HG02759 (cell line): ENCODE measurements around the gene LRRC49.
"Not testable (repeated sequence)": the region's sequence is repeated elsewhere in the genome, so short reads cannot be mapped to it uniquely, and the experiment has no call there.

Source experiments
- ATAC-seq: cut with Tn5 transposase; IDR thresholded peaks from one replicate; pipeline ENCODE4 v1.9.1; 2021; ENCODE audit warnings: mild to moderate bottlenecking, moderate library complexity; ENCODE audit not compliant: unreplicated experiment

Gene LRRC49

GRCh38 chr15:70974004-70974832, 81.6 kb downstream of the LRRC49 start:
- no peak for ATAC-seq

GRCh38 chr15:70976851-70977250, 84.2 kb downstream of the LRRC49 start:
- no peak for ATAC-seq

GRCh38 chr15:70995383-70995970, 102.9 kb downstream of the LRRC49 start:
- no peak for ATAC-seq

GRCh38 chr15:70998319-70998718, 105.7 kb downstream of the LRRC49 start:
- ATAC-seq = no peak

DNA sequence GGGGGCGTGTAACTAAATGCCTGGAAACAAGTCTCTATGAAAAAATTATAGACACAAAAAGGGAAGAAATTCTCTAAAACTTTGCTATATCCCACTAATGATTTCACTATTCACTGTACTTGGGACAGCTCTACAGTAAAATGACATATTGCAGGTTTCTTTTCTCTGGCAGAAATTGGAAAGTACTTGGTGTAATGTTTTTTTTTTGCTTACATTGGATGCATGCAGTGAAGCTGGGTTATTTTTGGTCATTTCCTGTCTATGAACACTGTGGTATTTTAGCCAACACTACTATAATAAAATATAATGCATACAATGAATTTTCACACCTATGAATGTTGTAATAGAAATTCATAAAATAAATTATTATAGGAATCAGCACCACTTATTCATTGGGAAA, 109.7 kb downstream of the LRRC49 start:
- ATAC-seq = no peak

DNA sequence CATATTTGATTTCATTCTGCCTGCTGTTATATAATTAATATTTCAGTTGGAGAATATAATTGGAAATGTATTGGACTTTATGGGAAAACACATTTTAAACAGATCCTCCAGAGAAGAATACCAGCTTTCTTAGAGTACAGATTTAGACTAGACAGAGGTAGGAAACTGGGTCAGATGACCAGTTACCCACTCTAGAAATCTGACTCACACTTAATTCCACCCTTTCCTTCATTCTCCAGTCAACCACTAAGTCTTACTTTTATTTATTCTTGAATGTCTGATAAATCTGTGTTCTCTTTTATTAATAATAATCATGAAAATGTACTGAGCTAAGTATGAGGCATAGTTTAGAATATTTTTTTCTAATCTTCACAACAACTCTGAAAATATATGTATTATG, 110.7 kb downstream of the LRRC49 start:
- no peak for ATAC-seq

DNA sequence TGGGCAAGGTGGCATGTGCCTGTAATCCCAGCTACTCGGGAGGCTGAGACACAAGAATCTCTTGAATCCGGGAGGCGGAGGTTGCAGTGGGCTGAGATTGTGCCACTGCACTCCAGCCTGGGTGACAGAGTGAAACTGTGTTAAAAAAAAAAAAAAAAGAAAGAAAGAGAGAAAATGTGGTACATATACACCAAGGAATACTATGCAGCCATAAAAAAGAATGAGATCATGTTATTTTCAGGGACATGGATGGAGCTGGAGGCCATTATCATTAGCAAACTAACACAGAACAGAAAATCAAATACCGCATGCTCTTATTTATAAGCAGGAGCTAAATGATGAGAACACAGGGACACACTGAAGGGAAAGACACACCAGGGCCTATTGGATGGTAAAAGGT, 111.9 kb downstream of the LRRC49 start:
- not testable (repeated sequence) for ATAC-seq

DNA sequence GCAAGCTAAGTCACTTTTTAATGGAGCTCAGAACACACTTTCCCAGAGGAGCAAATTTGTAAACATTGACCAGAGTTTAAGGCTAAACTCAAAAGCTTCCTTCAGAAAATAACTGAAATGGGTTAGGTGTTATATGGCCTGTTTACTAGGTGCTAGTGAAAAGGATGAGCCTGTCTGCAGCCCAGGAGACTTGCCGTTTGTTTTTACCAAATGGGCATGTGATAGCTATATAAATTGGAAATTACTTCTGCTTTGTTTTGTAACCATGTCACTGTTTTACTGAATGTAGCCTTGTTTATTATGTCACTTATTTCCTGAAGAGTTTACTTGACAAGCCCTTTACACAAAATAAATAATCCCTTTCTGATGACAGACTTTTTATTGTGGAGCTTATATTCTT, 113.3 kb downstream of the LRRC49 start:
- ATAC-seq = no peak

DNA sequence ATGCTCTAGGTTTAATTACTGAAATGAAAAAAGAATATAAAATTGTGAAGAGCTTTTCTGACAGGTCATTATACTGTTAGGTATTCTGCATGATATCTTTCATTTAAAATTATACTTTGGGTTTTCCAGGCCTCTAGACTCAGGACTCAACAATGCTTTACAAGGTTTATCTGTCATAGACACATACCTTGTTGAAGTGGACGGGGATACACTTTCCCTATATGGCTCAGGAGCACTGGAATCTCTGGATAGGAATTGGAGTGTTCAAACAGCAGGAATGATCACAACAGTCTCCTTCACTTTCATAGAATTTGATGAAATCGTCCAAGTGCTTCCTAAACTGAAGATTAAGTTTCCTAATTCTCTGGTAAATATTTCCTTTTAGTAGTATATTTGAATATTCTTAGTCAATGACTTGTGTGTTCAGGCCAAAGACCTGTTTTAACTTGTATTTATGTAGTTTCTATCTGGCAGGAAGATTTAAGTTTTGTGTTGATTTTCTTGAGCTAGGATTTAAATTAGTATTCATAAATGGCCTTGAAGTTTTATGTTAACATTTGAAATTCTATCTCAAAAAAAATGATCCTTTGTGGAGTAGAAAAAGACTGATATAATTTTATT, 115.7 kb downstream of the LRRC49 start:
- no peak for ATAC-seq

GRCh38 chr15:71010472-71010871, 117.8 kb downstream of the LRRC49 start:
- no peak for ATAC-seq

GRCh38 chr15:71010997-71011396, 118.4 kb downstream of the LRRC49 start:
- ATAC-seq = no peak

DNA sequence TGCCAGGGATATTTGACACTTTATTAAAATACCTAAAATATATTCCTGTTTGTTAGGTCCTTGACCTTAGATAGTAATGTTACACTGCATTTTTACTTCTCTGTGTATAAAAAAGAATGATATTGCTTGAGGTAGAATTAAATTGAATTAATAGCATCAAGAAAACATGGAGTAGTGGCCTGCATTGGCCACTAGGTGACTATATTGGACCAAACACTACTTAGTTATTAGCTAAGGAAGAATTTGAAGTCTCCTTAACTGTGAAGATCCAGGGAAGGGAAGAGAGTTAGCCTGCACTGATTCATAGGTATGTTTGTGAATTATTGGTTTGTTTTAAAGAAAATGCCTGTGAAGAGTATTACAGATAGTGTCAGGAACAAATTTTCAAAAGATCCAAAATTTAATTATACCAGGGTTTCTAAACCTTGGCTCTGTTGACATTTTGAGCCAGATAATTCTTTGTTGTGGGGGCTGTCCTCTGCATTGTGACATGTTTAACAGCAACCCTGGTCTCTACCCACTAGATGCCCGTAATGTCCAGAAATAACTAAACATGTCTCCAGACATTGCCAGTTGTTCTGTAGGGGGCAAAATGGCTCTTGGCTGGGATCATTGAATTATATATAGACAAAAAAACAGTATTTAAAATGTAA, 119.0 kb downstream of the LRRC49 start:
- no peak for ATAC-seq

DNA sequence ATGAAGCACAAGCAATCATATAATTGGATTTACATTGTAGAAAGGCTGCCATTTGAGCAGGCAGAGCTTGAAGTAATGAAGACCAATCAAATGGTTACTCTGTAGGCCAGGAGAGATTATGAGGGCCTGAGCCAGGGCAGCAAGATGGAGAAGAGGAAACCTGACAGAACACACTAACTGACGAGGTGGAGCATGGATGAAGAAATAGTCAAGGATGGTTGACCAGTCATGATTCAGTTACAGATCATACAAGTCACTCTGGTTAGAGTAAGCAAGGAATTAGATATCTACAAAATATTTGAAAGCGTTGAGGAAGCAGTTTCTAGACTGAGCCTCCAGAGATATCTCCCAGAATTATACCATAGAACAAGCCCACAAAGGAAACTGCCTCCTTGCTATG, 120.8 kb downstream of the LRRC49 start:
- no peak for ATAC-seq

DNA sequence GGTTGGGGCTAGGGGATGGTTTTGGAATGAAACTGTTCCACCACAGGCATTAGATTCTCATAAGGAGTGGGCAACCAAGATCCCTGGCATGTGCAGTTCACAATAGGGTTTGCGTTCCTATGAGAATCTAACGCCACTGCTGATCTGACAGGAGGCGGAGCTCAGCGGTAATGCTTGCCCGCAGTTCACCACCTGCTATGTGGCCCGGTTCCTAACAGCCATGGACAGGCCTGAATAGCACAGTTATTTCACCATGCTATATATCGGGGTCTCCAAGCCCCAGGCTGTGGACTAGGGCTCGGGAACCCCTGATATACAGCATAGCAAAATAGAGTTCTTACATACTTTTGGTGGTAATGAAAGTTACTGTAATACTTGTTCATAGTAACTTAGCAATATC, 122.7 kb downstream of the LRRC49 start:
- ATAC-seq = no peak

- ATAC-seq = not testable (repeated sequence)
Measured at GRCh38 chr15:71031232-71031631, 138.6 kb downstream of the LRRC49 start.

- ATAC-seq = not testable (repeated sequence)
Measured at GRCh38 chr15:71035478-71035877, 142.9 kb downstream of the LRRC49 start.

DNA sequence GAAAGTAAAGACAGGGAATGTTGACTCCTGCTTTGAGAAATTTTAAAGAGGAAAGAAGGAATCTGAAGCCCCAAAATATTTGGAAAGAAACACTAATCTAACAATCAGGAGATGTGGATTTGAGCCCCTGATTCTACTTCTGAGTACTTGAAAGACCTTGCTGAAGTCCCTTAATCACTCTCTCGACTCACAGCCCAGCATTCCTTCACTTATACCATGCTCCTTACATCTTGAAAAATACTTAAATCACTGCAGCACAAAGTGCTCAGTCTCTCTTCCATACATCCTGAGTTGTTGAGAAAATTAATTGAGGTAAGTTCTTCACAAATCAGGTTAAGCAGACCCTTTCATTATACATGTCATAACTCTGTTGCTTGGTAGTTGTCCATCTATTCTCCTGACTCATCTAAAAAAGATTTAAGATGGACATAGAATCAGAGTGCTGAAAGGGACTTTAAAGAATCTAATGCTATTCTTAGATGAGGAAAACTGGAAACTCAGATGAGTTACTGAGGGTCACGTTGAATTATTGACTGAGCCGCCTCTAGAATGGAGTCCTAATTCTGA, 149.8 kb downstream of the LRRC49 start:
- no peak for ATAC-seq

DNA sequence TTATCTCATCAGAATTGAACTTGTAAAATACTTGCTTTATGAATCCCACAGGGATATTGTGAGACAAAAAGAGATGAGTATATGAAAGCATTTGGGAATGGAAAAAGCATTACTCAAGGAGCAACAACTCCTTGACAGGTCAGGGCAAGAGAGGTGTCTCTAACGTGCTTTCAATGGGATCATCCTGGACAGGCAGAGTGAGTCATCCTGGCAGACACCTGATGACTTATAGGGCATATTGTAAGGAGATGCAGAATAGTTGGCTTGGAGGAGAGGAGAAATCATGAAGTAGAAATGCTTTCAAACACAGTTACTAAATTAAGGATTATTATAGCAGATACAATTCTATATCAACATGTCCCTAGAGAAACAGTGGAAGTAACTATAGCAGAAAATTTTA, 150.7 kb downstream of the LRRC49 start:
- no peak for ATAC-seq

DNA sequence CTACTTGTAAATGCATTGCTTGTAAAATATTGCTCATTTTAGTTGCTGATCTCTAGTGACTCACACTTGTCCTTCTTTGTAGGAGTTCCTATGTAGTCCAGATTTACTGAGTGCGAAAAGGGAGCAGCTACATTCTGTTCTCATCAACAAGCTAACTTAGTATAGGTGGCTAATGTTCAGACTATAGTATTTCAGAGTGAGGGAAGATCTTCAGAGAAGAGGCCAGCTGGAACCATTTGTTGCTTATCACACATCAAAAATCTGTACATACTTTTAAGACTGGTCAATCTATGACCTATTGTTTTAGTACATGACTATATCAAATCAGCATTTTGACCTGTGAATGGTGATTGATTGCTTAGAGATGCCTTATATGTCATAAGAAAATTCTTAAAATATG, 151.4 kb downstream of the LRRC49 start:
- no peak for ATAC-seq

DNA sequence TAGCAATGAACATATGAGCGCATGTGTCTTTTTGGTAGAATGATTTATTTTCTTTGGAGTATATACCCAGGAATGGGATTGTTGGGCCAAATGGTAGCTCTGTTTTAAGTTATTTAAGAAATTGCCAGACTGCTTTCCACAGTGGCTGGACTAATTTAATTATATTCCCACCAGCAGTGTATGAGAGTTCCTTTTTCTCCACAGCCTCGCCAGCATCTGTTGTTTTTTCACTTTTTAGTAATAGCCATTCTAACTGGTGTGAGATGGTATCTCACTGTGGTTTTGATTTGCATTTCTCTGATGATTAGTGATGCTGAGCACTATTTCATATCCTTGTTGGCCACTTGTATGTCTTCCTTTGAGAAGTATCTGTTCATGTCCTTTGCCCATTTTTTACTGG, 153.5 kb downstream of the LRRC49 start:
- not testable (repeated sequence) for ATAC-seq

DNA sequence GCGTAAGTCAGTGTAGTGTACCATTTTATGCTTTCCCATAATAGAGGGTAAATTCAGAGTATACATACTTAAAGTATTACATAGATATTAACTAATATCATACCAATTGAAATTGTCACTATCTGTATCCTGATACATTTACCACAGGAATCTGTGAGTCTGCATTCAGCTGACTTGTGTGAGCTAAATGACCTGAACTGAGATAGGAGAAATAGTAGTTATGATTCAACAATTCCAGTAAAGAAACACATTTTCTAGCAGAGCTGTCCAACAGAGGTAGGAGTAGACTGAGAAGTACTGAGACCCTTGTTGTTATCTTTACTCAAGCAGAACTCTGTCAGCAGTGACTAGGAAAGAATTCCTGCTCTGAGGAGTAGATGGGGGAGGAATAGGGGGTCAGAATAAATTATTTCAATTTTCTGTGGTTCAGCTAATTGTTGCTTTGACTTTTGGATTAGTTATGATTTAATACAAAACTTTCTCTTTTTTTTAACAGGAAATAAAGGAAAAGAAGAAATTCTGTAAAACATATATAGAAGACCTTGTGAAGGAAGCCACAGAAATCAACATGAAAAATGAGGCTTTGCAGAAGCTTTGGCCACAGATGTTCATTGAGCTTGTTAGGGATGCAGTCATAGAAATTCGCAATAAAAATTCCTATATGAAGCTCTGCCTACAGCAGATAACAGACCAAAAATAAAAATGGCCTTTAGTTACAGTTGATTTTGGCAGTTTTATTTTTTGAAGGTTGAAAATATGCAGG, 156.5 kb downstream of the LRRC49 start:
- ATAC-seq = no peak
